Neural progenitor cell (in vitro differentiated cells): ENCODE results near the gene LRRC75B. TPM values are rescaled to one million over a fixed set of nuclear protein-coding genes. Genes with fewer than 3 reads are reported as not detected.
A peak's percentile ranks its signal among the peaks of the same experiment; 100 is the strongest.
"Not testable (repeated sequence)": the region's sequence is repeated elsewhere in the genome, so short reads cannot be mapped to it uniquely, and the experiment has no call there.

Experiments used
- DNase-seq: peaks from one replicate; pipeline ENCODE4 v3.0.0-alpha.2; 2016; ENCODE audit warnings: low spot score
- H2AFZ ChIP-seq: fragments of 200-600 bp; sonication (generic); replicated peaks from 2 replicates; pipeline ENCODE4 v1.6.1; 2016; ENCODE audit warnings: antibody characterized with exemption
- H3F3A ChIP-seq: fragments of 200-600 bp; sonication (generic); 2 replicates; pipeline ENCODE4 v1.6.1; 2016; ENCODE audit warnings: antibody characterized with exemption, low read depth
- H3K27ac ChIP-seq: fragments of 200-600 bp; sonication (generic); 2 replicates; pipeline ENCODE4 v1.5.1; 2016; ENCODE audit warnings: mild to moderate bottlenecking
- H3K27me3 ChIP-seq: fragments of 200-600 bp; sonication (generic); 2 replicates; pipeline ENCODE4 v1.6.1; 2016; ENCODE audit warnings: mild to moderate bottlenecking, moderate library complexity
- H3K36me3 ChIP-seq: fragments of 200-600 bp; sonication (generic); 2 replicates; pipeline ENCODE4 v1.5.1; 2016
- H3K4me1 ChIP-seq: fragments of 200-600 bp; sonication (generic); 2 replicates; pipeline ENCODE4 v1.6.1; 2016; ENCODE audit warnings: mixed run types
- H3K4me2 ChIP-seq: fragments of 200-600 bp; sonication (generic); 2 replicates; pipeline ENCODE4 v1.6.1; 2016
- H3K4me3 ChIP-seq: fragments of 200-600 bp; sonication (generic); 2 replicates; pipeline ENCODE4 v1.5.1; 2016
- H3K79me2 ChIP-seq: fragments of 200-600 bp; sonication (generic); 2 replicates; pipeline ENCODE4 v1.6.1; 2016; ENCODE audit warnings: low read depth
- H3K9ac ChIP-seq: fragments of 200-600 bp; sonication (generic); 2 replicates; pipeline ENCODE4 v1.6.1; 2016
- H3K9me3 ChIP-seq: fragments of 200-600 bp; sonication (generic); 2 replicates; pipeline ENCODE4 v1.5.1; 2016; ENCODE audit warnings: low read depth
- H4K20me1 ChIP-seq: fragments of 200-600 bp; sonication (generic); 2 replicates; pipeline ENCODE4 v1.6.1; 2016; ENCODE audit warnings: low read depth
- H3K27ac Mint-ChIP-seq: 3 replicates; pipeline ENCODE4 v1.8.0; 2021; ENCODE audit warnings: mixed read lengths
- H3K27me3 Mint-ChIP-seq: 2 replicates; pipeline ENCODE4 v1.8.0; 2022; ENCODE audit warnings: low read depth, mild to moderate bottlenecking, inconsistent platforms, moderate library complexity, mixed read lengths; ENCODE audit not compliant: insufficient read depth
- H3K36me3 Mint-ChIP-seq: 3 replicates; pipeline ENCODE4 v1.8.0; 2021; ENCODE audit warnings: mixed read lengths
- H3K4me1 Mint-ChIP-seq: 3 replicates; pipeline ENCODE4 v1.8.0; 2021; ENCODE audit warnings: mixed read lengths
- H3K4me3 Mint-ChIP-seq: 3 replicates; pipeline ENCODE4 v1.8.0; 2021; ENCODE audit warnings: mild to moderate bottlenecking, moderate library complexity, mixed read lengths
- H3K9me3 Mint-ChIP-seq: 3 replicates; pipeline ENCODE4 v1.8.0; 2020; ENCODE audit warnings: mixed read lengths
- CTCF ChIP-seq: fragments of 200-600 bp; sonication (generic); IDR thresholded peaks from 2 replicates; pipeline ENCODE4 v1.5.1; 2017; ENCODE audit warnings: antibody characterized with exemption, mild to moderate bottlenecking
- EZH2 ChIP-seq: fragments of 200-600 bp; sonication (generic); IDR thresholded peaks from 2 replicates; pipeline ENCODE4 v1.6.1; 2017; ENCODE audit warnings: antibody characterized with exemption, mild to moderate bottlenecking, moderate library complexity
- EZH2phosphoT487 ChIP-seq: fragments of 200-600 bp; sonication (generic); IDR thresholded peaks from 2 replicates; pipeline ENCODE4 v1.6.1; 2017; ENCODE audit warnings: antibody characterized with exemption
- total RNA-seq: library from RNA; depleted of rRNA; stranded (reverse); fragments of >200 nt; gene quantifications from 2 replicates; pipeline ENCODE4 v1.2.3, GENCODE V29; 2015; ENCODE audit warnings: low replicate concordance

Gene LRRC75B
- total RNA-seq, 1 donor from 2014 or later: 8.2 TPM

GRCh38 chr22:24594569-24595120, 1.8 kb upstream of the LRRC75B start:
- no peaks in the 10 kb centered on the region for H3K27me3 ChIP-seq
- H3K9ac ChIP-seq: no peak overlapping the region
- Mint-ChIP-seq H3K27me3 (peaks cover 8% of the 10 kb centered on the region), H3K27ac (no peak overlapping the region), H3K9me3 (no peaks in the 10 kb centered on the region), H3K4me1 (peaks cover 12% of the 10 kb centered on the region), H3K4me3 (no peak overlapping the region), H3K36me3 (peaks cover 2% of the 10 kb centered on the region)
- TF ChIP-seq EZH2phosphoT487: no peak
- no peak for TF ChIP-seq CTCF
- no peak for TF ChIP-seq EZH2
- no peaks in the 10 kb centered on the region for H4K20me1 ChIP-seq
- no peaks in the 10 kb centered on the region for H3K79me2 ChIP-seq
- no peak overlapping the region for H3K27ac ChIP-seq
- no peak for DNase-seq
- H3K4me3 ChIP-seq: no peak overlapping the region
- peak overlapping the region; percentile 50 for H2AFZ ChIP-seq
- no peaks in the 10 kb centered on the region for H3K36me3 ChIP-seq
- H3F3A ChIP-seq: peaks cover 4% of the 10 kb centered on the region
- peaks cover 8% of the 10 kb centered on the region for H3K4me1 ChIP-seq
- H3K9me3 ChIP-seq: no peaks in the 10 kb centered on the region
- no peak overlapping the region for H3K4me2 ChIP-seq

GRCh38 chr22:24593836-24594568, 1.1 kb upstream of the LRRC75B start:
- H3F3A ChIP-seq: peaks cover 4% of the 10 kb centered on the region
- peaks cover 8% of the 10 kb centered on the region for H3K4me1 ChIP-seq
- H3K4me2 ChIP-seq: no peak overlapping the region
- no peak overlapping the region for H3K27ac ChIP-seq
- TF ChIP-seq EZH2phosphoT487: no peak
- no peak for TF ChIP-seq EZH2
- no peak for TF ChIP-seq CTCF
- Mint-ChIP-seq H3K4me3 (peak overlapping the region; percentile 88), H3K27me3 (peaks cover 7% of the 10 kb centered on the region), H3K9me3 (no peaks in the 10 kb centered on the region), H3K36me3 (peaks cover 2% of the 10 kb centered on the region), H3K27ac (no peak overlapping the region), H3K4me1 (peaks cover 12% of the 10 kb centered on the region)
- no peaks in the 10 kb centered on the region for H4K20me1 ChIP-seq
- no peak for DNase-seq
- no peak overlapping the region for H3K9ac ChIP-seq
- H3K27me3 ChIP-seq: no peaks in the 10 kb centered on the region
- no peaks in the 10 kb centered on the region for H3K36me3 ChIP-seq
- no peaks in the 10 kb centered on the region for H3K9me3 ChIP-seq
- no peak overlapping the region for H3K4me3 ChIP-seq
- H3K79me2 ChIP-seq: no peaks in the 10 kb centered on the region
- no peak overlapping the region for H2AFZ ChIP-seq

GRCh38 chr22:24593559-24593835, 624 bp upstream of the LRRC75B start:
- DNase-seq, H4K20me1 ChIP-seq, H3K27ac ChIP-seq, H3K79me2 ChIP-seq, H2AFZ ChIP-seq, H3K36me3 ChIP-seq, H3K4me1 ChIP-seq, H3F3A ChIP-seq, H3K27me3 ChIP-seq, H3K27me3 Mint-ChIP-seq, H3K9ac ChIP-seq, H3K9me3 ChIP-seq, H3K36me3 Mint-ChIP-seq, H3K9me3 Mint-ChIP-seq: not testable (repeated sequence)
- H3K4me1 Mint-ChIP-seq: peaks cover 12% of the 10 kb centered on the region
- Histone ChIP-seq H3K4me2 (peak overlapping the region; percentile 93), H3K4me3 (peak overlapping the region; percentile 74)
- peak overlapping the region; percentile 82 for H3K27ac Mint-ChIP-seq
- peak overlapping the region; percentile 88 for H3K4me3 Mint-ChIP-seq
